ENCODE results near the gene HOXC4.
A peak's percentile ranks its signal among the peaks of the same experiment; 100 is the strongest.

The HOXC4 gene

GRCh38 chr12:54016051-54016450 lies 37.6 kb upstream of the HOXC4 start:
- no peak for DNase-seq (ENCODE audit: low spot score)
- no peak for TF ChIP-seq CTCF (IDR thresholded peaks at IDR 0.05; ENCODE audit: extremely low read depth, insufficient read depth, missing control alignments)
- in situ Hi-C loops (cut with MboI; ENCODE audit: low pct_unique_long_range_greater_than_20kb, low sequenced_read_pairs, unreplicated experiment): loop anchor here (25.0 kb wide), 1 partner anchor 346 kb away; the partner anchor contains the start of gene GPR84

GRCh38 chr12:54016478-54016964 lies 37.1 kb upstream of the HOXC4 start:
- in situ Hi-C loops (cut with MboI; ENCODE audit: low pct_unique_long_range_greater_than_20kb, low sequenced_read_pairs, unreplicated experiment): loop anchor here (25.0 kb wide), 1 partner anchor 346 kb away; the partner anchor contains the start of gene GPR84
- DNase-seq (ENCODE audit: low spot score): no peak
- TF ChIP-seq CTCF (IDR thresholded peaks at IDR 0.05; ENCODE audit: extremely low read depth, insufficient read depth, missing control alignments): no peak

- in situ Hi-C loops (cut with MboI; ENCODE audit: low pct_unique_long_range_greater_than_20kb, low sequenced_read_pairs, unreplicated experiment): loop anchor here (25.0 kb wide), 1 partner anchor 345 kb away; the partner anchor contains the start of gene GPR84
- TF ChIP-seq CTCF (IDR thresholded peaks at IDR 0.05; ENCODE audit: extremely low read depth, insufficient read depth, missing control alignments): no peak
- DNase-seq (ENCODE audit: low spot score): no peak
Observed at GRCh38 chr12:54017027-54017788, 36.4 kb upstream of the HOXC4 start.

- no peak for TF ChIP-seq CTCF (IDR thresholded peaks at IDR 0.05; ENCODE audit: extremely low read depth, insufficient read depth, missing control alignments)
- peak; percentile 97 for DNase-seq (ENCODE audit: low spot score)
- in situ Hi-C loops (cut with MboI; ENCODE audit: low pct_unique_long_range_greater_than_20kb, low sequenced_read_pairs, unreplicated experiment): loop anchor here (25.0 kb wide), 1 partner anchor 344 kb away; the partner anchor contains the start of gene GPR84
Observed at GRCh38 chr12:54017878-54018467, 35.7 kb upstream of the HOXC4 start.

- in situ Hi-C loops (cut with MboI; ENCODE audit: low pct_unique_long_range_greater_than_20kb, low sequenced_read_pairs, unreplicated experiment): loop anchor here (25.0 kb wide), 1 partner anchor 344 kb away; the partner anchor contains the start of gene GPR84
- TF ChIP-seq CTCF (IDR thresholded peaks at IDR 0.05; ENCODE audit: extremely low read depth, insufficient read depth, missing control alignments): no peak
- DNase-seq (ENCODE audit: low spot score): no peak
Observed at GRCh38 chr12:54018468-54018984, 35.1 kb upstream of the HOXC4 start.

GRCh38 chr12:54019091-54019811 lies 34.4 kb upstream of the HOXC4 start:
- in situ Hi-C loops (cut with MboI; ENCODE audit: low pct_unique_long_range_greater_than_20kb, low sequenced_read_pairs, unreplicated experiment): loop anchor here (25.0 kb wide), 1 partner anchor 343 kb away; the partner anchor contains the start of gene GPR84
- no peak for TF ChIP-seq CTCF (IDR thresholded peaks at IDR 0.05; ENCODE audit: extremely low read depth, insufficient read depth, missing control alignments)
- no peak for DNase-seq (ENCODE audit: low spot score)

Data from GM13977 (cell line).